HG02642 (cell line): Measurements from ENCODE around the gene HIGD2A.

ENCODE experiments used
- ATAC-seq: cut with Tn5 transposase; IDR thresholded peaks from one replicate; pipeline ENCODE4 v1.9.1; 2021; ENCODE audit warnings: mild to moderate bottlenecking; ENCODE audit not compliant: unreplicated experiment, poor library complexity

The HIGD2A gene

GRCh38 chr5:176415240-176415951 is 26.8 kb downstream of the HIGD2A start:
- no peak for ATAC-seq

GRCh38 chr5:176415952-176416924 is 27.7 kb downstream of the HIGD2A start, which contains the start of gene CLTB:
Gene CLTB (minus strand): TSS chr5:176416539. CDS start chr5:176416363, 176 bp downstream.
- peak; percentile 94 for ATAC-seq

GRCh38 chr5:176416965-176417364 is 28.4 kb downstream of the HIGD2A start:
- no peak for ATAC-seq

- no peak for ATAC-seq
Observed at GRCh38 chr5:176418251-176418650, 29.7 kb downstream of the HIGD2A start.

GRCh38 chr5:176420086-176420485 is 31.5 kb downstream of the HIGD2A start:
- ATAC-seq, result no peak

- no peak for ATAC-seq
Observed at GRCh38 chr5:176420972-176421544, 32.5 kb downstream of the HIGD2A start.

GRCh38 chr5:176424181-176424580 is 35.6 kb downstream of the HIGD2A start:
- ATAC-seq, result no peak

- no peak for ATAC-seq
Observed at GRCh38 chr5:176425138-176425537, 36.6 kb downstream of the HIGD2A start.

- ATAC-seq, result no peak
Observed at GRCh38 chr5:176425791-176426190, 37.2 kb downstream of the HIGD2A start.

GRCh38 chr5:176426876-176427275 is 38.3 kb downstream of the HIGD2A start:
- ATAC-seq, result no peak

GRCh38 chr5:176427971-176428370 is 39.4 kb downstream of the HIGD2A start:
- no peak for ATAC-seq

GRCh38 chr5:176429972-176430371 is 41.4 kb downstream of the HIGD2A start:
- no peak for ATAC-seq

- no peak for ATAC-seq
Observed at GRCh38 chr5:176432707-176433106, 44.2 kb downstream of the HIGD2A start.

GRCh38 chr5:176436656-176437055 is 48.1 kb downstream of the HIGD2A start:
- no peak for ATAC-seq

- ATAC-seq, result no peak
Observed at GRCh38 chr5:176438959-176439757, 50.6 kb downstream of the HIGD2A start.
